Parathyroid adenoma (tissue), 2 donors: ENCODE data around the gene JPH2.

Source experiments
- H2AFZ ChIP-seq: fragments of 300-600 bp; sonication (generic); one replicate; pipeline ENCODE4 v1.7.0; 2017; ENCODE audit warnings: antibody characterized with exemption, mild to moderate bottlenecking
- H3K27ac ChIP-seq: fragments of 300-600 bp; sonication (generic); one replicate; pipeline ENCODE4 v1.7.0; 2017
- H3K27me3 ChIP-seq: fragments of 300-600 bp; sonication (generic); one replicate; pipeline ENCODE4 v1.7.0; 2017; ENCODE audit warnings: low read length; ENCODE audit not compliant: control insufficient read depth, insufficient read depth
- H3K36me3 ChIP-seq: fragments of 300-600 bp; sonication (generic); one replicate; pipeline ENCODE4 v1.7.0; 2017; ENCODE audit warnings: low read length; ENCODE audit not compliant: control insufficient read depth, insufficient read depth
- H3K4me1 ChIP-seq: fragments of 300-600 bp; sonication (generic); one replicate; pipeline ENCODE4 v1.7.0; 2017; ENCODE audit warnings: control low read depth
- H3K4me2 ChIP-seq: fragments of 300-600 bp; sonication (generic); one replicate; pipeline ENCODE4 v1.7.0; 2017; ENCODE audit warnings: low read length
- H3K4me3 ChIP-seq: fragments of 300-600 bp; sonication (generic); one replicate; pipeline ENCODE4 v1.7.0; 2017; ENCODE audit warnings: low read depth, low read length
- H3K79me2 ChIP-seq: fragments of 300-600 bp; sonication (generic); one replicate; pipeline ENCODE4 v1.7.0; 2017; ENCODE audit warnings: control low read depth
- H3K9ac ChIP-seq: fragments of 300-600 bp; sonication (generic); one replicate; pipeline ENCODE4 v1.7.0; 2017; ENCODE audit warnings: mild to moderate bottlenecking
- H3K9me3 ChIP-seq: fragments of 300-600 bp; sonication (generic); one replicate; pipeline ENCODE4 v1.7.0; 2017; ENCODE audit warnings: low read length; ENCODE audit not compliant: control insufficient read depth
- TF ChIP-seq, protein P1 (sequence below): fragments of 300-600 bp; sonication (generic); IDR thresholded peaks from one replicate; pipeline ENCODE4 v1.7.0; 2017; ENCODE audit warnings: antibody characterized with exemption, mild to moderate bottlenecking
- donor health status: primary hyperparathyroidism.

The JPH2 gene

DNA sequence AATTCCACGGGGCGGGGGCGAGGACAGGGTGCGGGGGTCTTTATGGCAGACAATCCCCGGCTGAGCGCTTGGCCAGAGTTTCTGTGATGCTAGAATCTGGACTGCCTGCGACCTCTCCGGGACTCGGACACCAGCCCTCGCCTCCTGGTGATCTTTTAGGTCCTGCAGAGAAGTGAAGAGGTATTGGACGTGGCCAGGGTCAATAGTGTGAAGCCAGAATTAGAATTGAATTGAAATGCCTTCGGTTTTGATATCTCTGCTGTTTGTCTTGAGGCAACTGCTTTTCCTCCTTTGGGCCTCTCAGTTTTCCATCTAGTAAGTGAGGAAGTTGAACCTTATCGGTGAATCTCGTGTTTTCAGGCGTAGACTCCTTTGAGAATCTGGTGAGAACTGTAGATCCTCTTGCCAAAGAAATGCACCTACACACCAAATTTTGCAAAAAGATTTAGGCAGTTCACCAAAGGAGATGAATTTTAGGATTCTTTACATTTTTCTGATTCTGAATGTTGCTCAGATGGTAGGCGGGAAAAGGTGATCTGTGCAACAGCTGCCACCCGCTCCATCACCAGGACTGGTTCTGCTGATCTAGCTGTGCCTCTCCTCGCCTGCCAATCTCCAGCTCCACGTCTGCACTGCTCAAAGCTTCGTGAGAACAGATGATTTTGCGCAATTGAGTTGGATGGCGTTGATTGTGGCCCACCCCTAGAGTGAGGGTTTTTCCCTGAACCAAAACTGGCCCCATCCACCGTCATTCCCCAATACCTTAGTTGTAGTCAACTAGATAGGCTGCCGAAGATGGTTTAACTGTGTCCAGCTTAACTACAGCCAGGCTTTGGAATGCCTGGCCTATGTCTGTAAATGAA lies 24.4 kb upstream of the JPH2 start:
- TF ChIP-seq, protein P1, sequence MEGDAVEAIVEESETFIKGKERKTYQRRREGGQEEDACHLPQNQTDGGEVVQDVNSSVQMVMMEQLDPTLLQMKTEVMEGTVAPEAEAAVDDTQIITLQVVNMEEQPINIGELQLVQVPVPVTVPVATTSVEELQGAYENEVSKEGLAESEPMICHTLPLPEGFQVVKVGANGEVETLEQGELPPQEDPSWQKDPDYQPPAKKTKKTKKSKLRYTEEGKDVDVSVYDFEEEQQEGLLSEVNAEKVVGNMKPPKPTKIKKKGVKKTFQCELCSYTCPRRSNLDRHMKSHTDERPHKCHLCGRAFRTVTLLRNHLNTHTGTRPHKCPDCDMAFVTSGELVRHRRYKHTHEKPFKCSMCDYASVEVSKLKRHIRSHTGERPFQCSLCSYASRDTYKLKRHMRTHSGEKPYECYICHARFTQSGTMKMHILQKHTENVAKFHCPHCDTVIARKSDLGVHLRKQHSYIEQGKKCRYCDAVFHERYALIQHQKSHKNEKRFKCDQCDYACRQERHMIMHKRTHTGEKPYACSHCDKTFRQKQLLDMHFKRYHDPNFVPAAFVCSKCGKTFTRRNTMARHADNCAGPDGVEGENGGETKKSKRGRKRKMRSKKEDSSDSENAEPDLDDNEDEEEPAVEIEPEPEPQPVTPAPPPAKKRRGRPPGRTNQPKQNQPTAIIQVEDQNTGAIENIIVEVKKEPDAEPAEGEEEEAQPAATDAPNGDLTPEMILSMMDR, result no peak
- Histone ChIP-seq H3K27me3 (no peaks in the 10 kb centered on the region), H3K9me3 (no peaks in the 10 kb centered on the region), H3K4me1 (no peaks in the 10 kb centered on the region), H3K4me2 (peak overlapping the region; percentile 89), H3K4me3 (peak overlapping the region; percentile 89), H3K79me2 (peaks cover 35% of the 10 kb centered on the region), H3K36me3 (no peaks in the 10 kb centered on the region), H2AFZ (peak overlapping the region; percentile 87), H3K27ac (peak overlapping the region; percentile 94), H3K9ac (no peak overlapping the region)

DNA sequence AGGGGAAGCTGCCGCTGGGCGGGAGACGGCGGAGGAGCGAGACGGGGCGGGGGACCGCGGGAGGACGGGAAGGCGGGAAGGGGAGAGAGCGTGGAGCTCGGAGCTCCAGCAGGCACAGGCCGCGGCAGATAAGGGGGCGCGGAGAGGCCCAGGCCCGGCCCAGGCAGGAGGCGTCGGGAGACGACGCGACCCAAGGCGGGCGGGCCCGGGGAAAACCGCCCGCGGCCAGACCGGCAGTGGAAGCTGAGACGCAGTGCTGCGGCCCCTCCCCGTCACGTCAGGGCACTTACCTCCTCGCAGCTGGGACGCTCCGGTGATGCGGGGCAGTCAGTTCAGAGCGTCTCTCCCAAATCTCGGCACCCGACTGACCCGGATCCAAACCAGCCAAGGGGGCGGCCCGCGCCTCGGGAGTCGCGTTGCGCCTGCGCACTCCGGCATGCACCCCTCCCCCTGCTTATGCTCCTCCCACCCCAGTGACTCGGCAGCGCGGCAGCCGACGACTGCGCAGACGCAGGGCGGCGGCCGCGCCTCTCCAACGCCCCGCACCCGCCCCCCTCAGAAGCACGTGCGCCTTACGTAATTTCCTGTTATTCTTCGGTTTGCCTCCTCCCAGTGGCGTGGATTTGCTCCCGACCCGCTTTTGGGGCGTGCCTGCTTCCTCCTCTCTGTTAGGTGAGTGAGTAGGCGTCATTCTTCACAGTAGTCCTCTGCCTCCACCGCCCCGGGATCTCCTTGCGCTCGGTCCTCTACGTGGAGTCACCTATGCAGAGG lies 23.6 kb upstream of the JPH2 start, which contains the start of gene OSER1:
Gene OSER1, minus strand, starts transcription at position 366 of the 771 bp plus-strand sequence. CDS start 3,814 bp downstream, outside the sequence.
- H3K9ac ChIP-seq, result peak within 1 kb of the TSS; percentile 81
- H2AFZ ChIP-seq, result peak within 1 kb of the TSS; percentile 87
- H3K36me3 ChIP-seq, result no peaks in the 10 kb centered on the region
- no peaks in the 10 kb centered on the region for H3K9me3 ChIP-seq
- no peaks in the 10 kb centered on the region for H3K27me3 ChIP-seq
- H3K4me3 ChIP-seq, result peak within 1 kb of the TSS; percentile 89
- peak within 1 kb of the TSS; percentile 94 for H3K27ac ChIP-seq
- TF ChIP-seq, protein P1, result no peak
- H3K4me2 ChIP-seq, result peak within 1 kb of the TSS; percentile 89
- peaks cover 29% of the 10 kb centered on the region for H3K79me2 ChIP-seq
- H3K4me1 ChIP-seq, result no peaks in the 10 kb centered on the region

DNA sequence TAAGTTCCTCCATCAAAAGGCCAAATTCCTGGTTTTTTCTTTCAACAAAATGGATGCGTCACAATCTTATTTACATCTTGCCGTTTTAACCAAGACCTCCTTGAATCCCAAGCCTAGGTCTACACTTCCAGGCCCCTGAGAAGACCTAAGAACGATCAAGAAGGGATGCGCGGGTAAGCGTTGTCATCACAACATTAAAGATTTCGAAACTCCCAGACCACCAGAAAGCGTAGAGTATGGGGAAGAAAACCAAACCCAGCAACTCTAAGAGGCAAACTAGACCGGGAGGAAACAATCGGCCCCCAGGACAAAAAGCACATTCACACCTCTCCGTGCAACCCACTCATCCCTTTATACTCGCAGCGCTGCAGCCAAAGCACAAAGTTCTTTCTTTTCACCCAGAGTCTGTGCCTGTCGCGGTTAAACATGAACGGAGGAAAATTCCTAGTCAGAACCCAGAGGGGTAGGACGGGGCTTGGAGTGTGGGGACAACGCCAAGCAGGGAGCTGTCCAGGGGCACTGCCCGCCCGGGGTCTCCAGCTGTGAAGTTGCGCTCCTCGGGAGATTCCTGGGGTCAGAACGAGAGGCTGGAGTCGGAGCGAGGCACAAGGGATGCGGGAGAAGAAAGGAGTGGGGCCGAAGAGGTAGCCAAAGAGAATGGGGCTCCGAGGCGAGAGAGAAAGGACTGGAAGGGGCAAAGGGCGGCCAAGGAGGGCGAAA lies 22.9 kb upstream of the JPH2 start:
- H3K79me2 ChIP-seq, result peaks cover 29% of the 10 kb centered on the region
- no peaks in the 10 kb centered on the region for H3K4me1 ChIP-seq
- peak overlapping the region; percentile 45 for H2AFZ ChIP-seq
- H3K27ac ChIP-seq, result peak overlapping the region; percentile 94
- peak overlapping the region; percentile 89 for H3K4me3 ChIP-seq
- H3K27me3 ChIP-seq, result no peaks in the 10 kb centered on the region
- no peaks in the 10 kb centered on the region for H3K36me3 ChIP-seq
- TF ChIP-seq, protein P1, result no peak
- peak overlapping the region; percentile 75 for H3K4me2 ChIP-seq
- H3K9ac ChIP-seq, result peak overlapping the region; percentile 81
- H3K9me3 ChIP-seq, result no peaks in the 10 kb centered on the region

DNA sequence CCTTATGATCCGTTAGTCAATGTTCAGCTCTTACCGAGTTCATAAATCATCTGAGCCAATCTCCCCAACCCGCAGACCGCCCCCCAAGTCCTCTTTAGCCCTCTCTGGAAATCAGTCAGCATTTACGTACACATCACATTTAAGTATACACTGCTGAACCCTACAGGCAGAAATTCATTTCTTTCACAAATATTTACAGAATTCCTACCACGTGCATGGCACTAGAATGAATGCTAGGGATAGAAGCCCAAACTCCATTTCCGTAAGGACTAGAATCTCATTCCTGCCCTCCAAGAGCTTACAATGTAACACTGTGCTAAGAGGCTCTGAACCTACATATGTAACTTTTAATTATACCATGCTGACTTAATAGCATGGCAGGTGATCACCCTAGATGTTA lies 21.8 kb upstream of the JPH2 start:
- H2AFZ ChIP-seq, result no peak overlapping the region
- peaks cover 26% of the 10 kb centered on the region for H3K79me2 ChIP-seq
- no peaks in the 10 kb centered on the region for H3K9me3 ChIP-seq
- no peak overlapping the region for H3K27ac ChIP-seq
- H3K9ac ChIP-seq, result no peak overlapping the region
- TF ChIP-seq, protein P1, result no peak
- H3K27me3 ChIP-seq, result no peaks in the 10 kb centered on the region
- H3K36me3 ChIP-seq, result no peaks in the 10 kb centered on the region
- H3K4me2 ChIP-seq, result peak overlapping the region; percentile 75
- H3K4me1 ChIP-seq, result no peaks in the 10 kb centered on the region
- H3K4me3 ChIP-seq, result no peak overlapping the region
